Vagina (tissue), 2 donors: ENCODE data around the gene SULF2.

Source experiments
- POLR2A ChIP-seq, 2 donors: fragments of 450-650 bp; IDR thresholded peaks; one replicate each; pipeline ENCODE4 v1.6.1; 2017; ENCODE audit warnings: antibody characterized with exemption in 2 of 2, mild to moderate bottlenecking in 2 of 2, moderate library complexity in 2 of 2
- POLR2AphosphoS5 ChIP-seq, 2 donors: sonication (generic); formaldehyde crosslinking; IDR thresholded peaks; one replicate each; pipeline ENCODE4 v1.9.0; 2017; ENCODE audit warnings: antibody characterized with exemption in 2 of 2, mild to moderate bottlenecking in 2 of 2, low read depth in 1 of 2; ENCODE audit not compliant: insufficient read depth in 1 of 2
- TF ChIP-seq, protein P1 (sequence below), 3 experiments: fragments of 450-650 bp in 2 of 3; fragments of 200-600 bp in 1 of 3; sonication (generic) in 1 of 3; IDR thresholded peaks; one replicate each; pipeline ENCODE4 v1.5.1; 2017 to 2019; ENCODE audit warnings: antibody characterized with exemption in 3 of 3, mild to moderate bottlenecking in 2 of 3, moderate library complexity in 2 of 3

DNA sequence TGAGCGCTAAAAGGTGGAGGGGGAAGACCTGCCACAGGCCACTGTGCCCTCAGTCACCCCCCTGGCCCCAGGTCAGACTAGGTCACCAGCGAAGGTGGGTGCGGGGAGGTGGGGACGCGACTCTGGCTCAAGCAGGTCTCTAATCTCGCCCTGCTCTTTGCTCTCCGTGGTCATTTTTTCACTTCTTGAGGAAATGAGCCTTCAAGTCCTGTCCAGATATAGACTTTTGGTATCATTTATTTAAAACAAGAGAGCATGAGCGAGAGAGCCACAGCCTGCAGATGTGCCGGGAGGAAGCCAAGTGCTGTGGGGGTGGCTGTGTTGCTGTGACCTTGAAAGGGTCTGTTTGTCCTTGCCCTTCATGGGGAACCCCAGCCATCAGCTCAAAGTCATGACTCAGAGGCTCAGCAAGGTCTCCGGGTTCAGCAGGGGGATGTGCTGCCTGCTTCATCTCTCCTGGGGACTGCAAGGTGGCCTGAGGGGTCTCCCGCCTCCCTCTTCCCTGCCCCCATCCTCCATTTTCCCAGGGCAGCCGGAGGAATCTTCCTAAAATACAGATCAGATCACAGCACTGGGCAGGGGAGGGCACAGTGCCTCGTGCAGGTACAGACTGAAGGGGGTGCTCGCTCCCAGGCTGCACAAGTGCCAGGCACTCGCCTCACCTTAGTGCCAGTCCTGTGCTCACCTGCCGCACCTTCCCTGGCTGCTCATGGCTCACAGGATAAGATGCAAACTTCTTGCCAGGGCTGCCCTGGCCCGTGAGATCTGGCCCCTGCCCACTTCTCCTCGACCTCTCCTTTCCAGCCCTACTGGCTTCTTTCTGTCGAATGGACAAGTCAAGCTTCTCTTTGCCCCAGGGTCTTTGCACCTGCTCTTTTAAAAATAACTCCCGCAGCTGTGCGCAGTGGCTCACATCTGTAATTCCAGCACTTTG is 26.5 kb downstream of the SULF2 start:
- TF ChIP-seq POLR2A (IDR thresholded peaks at IDR 0.05): no peak
- TF ChIP-seq, protein P1, sequence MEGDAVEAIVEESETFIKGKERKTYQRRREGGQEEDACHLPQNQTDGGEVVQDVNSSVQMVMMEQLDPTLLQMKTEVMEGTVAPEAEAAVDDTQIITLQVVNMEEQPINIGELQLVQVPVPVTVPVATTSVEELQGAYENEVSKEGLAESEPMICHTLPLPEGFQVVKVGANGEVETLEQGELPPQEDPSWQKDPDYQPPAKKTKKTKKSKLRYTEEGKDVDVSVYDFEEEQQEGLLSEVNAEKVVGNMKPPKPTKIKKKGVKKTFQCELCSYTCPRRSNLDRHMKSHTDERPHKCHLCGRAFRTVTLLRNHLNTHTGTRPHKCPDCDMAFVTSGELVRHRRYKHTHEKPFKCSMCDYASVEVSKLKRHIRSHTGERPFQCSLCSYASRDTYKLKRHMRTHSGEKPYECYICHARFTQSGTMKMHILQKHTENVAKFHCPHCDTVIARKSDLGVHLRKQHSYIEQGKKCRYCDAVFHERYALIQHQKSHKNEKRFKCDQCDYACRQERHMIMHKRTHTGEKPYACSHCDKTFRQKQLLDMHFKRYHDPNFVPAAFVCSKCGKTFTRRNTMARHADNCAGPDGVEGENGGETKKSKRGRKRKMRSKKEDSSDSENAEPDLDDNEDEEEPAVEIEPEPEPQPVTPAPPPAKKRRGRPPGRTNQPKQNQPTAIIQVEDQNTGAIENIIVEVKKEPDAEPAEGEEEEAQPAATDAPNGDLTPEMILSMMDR (IDR thresholded peaks at IDR 0.05): no peak
- TF ChIP-seq POLR2AphosphoS5 (IDR thresholded peaks at IDR 0.05; ENCODE audit: insufficient read depth in 1 of 2, low read depth in 1 of 2): no peak
